ENCODE data around the gene AKNA. TPM values are rescaled to one million over a fixed set of nuclear protein-coding genes. Genes with fewer than 3 reads are reported as not detected.

The AKNA gene
- polyA plus RNA-seq, 4 donors = 11.0 to 18.6 (median 14.5) TPM

GRCh38 chr9:114416290-114416689, 28.5 kb upstream of the AKNA start:
- DNase-seq (ENCODE audit: low read depth in 4 of 4, low spot score in 2 of 4) = no peak

GRCh38 chr9:114414346-114414745, 26.6 kb upstream of the AKNA start:
- DNase-seq (ENCODE audit: low read depth in 4 of 4, low spot score in 2 of 4) = no peak

DNA sequence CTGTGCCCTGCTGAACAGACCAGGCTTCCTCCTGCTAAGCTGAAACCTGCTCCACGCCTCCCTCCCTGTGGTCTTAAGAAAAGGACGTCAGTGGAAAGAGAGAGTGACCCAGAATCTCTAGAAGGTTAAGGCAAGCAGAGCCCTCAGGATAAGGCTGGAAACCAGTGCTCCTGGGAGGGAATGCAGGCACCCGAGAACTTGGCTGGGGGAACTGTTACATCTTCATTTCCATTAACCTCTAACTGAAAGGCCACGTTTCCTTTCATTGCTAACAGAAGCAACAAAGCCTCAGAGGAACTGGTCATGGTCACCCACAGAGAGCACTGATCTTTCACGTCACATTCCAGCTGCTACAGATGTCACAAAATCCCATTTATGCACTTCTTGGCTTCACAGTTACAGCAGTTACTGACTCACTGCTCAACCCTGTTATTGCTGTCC, 26.1 kb upstream of the AKNA start:
- no peak for DNase-seq (ENCODE audit: low read depth in 4 of 4, low spot score in 2 of 4)

GRCh38 chr9:114412048-114412683, 24.4 kb upstream of the AKNA start:
- DNase-seq (ENCODE audit: low read depth in 4 of 4, low spot score in 2 of 4) = no peak

DNA sequence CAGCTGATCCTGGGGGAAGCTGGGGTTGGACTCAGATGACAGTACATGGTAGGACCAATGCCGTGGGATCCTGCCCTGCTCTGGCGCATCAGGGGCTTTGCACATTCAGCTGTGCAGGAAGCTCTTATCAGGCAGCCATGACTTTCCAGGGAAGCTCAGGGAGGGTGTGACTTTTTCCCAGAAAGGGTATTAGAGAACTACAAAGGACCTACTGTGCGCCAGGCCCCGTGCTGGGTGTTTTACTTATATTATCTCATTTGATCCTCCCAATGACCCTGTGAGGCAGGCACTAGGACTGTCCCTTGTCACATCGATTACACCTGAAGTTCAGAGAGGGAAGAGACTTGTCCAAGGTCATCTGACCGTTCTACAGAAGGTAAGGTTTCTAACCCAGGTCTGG, 23.7 kb upstream of the AKNA start:
- DNase-seq (ENCODE audit: low read depth in 4 of 4, low spot score in 2 of 4) = no peak

GRCh38 chr9:114410910-114411309, 23.1 kb upstream of the AKNA start:
- no peak for DNase-seq (ENCODE audit: low read depth in 4 of 4, low spot score in 2 of 4)

- DNase-seq (ENCODE audit: low read depth in 4 of 4, low spot score in 2 of 4) = no peak
These were observed 22.1 kb upstream of the AKNA start for GRCh38 chr9:114409842-114410241.

- no peak for DNase-seq (ENCODE audit: low read depth in 4 of 4, low spot score in 2 of 4)
These were observed 21.5 kb upstream of the AKNA start for GRCh38 chr9:114409103-114409780.

DNA sequence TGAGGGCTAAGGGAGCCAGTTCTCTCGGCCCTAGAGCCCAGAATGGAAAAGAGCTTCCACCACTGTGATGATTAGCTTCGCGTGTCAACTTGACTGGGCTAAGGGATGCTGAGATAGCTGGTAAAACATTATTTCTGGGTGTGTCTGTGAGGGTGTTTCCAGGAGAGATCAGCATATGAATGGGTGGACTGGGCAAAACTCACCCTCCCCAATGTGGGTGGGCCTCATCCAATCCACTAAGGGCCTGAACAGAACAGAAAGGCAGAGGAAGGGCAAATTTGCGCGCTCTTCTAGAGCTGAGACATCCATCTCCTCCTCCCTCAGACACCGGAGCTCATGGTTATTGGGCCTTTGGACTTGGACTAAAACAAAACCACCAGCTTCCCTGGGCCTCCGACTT, 20.9 kb upstream of the AKNA start:
- DNase-seq (ENCODE audit: low read depth in 4 of 4, low spot score in 2 of 4) = no peak

DNA sequence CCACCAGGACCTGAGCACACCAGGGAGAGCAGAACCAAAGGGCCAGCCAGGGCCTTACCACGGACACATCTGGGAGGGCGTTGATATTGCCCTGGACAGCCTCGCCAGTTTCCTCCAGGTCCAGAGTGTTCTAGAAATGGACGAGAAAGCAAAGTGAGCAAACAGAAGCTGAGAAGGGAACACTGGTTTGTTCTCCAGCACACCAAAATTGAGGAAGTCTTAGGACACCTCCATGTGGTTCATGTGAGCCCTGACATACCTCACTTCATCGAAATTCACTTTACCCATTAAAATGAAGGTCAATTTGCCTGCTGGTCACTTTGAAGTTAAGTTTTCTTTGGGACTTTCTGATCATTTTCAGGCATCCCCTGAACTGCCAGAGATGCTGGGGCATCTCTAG, 20.1 kb upstream of the AKNA start:
- no peak for DNase-seq (ENCODE audit: low read depth in 4 of 4, low spot score in 2 of 4)

GRCh38 chr9:114406441-114406840, 18.7 kb upstream of the AKNA start:
- no peak for DNase-seq (ENCODE audit: low read depth in 4 of 4, low spot score in 2 of 4)

DNA sequence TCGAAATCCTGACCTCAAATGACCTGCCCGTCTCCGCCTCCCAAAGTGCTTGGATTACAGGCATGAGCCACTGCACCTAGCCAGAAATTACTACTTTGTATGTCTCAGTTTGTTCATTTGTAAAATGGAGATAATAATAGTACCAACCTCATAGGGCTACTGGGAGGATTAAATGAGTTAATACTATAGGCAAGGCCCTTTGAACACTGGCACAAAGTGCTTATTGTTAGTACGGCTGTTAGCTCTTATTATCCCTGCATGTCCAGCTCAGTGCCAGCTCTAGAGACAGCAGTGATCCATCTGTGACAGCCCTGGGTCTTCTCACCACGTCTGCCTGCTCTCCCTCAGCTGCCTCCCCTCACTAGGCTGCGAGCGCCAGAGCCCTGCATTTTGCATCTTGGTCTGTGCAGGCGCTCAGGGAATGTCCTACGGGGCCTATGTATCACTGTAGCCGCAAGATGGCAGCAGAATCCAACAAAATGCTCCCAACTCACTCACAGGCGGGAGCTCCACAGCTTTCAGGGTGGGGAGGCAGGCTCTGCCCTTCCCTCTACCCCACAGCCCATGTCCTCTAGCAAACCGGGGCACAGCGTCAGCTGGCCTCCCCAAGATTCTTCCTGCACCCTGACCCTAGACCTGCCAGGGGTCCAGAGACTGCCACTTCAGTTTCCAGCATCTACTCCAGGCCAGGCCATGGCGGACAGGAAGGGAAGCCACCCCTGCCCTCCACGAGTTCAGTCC, 17.7 kb upstream of the AKNA start:
- peak in 2 of 4 donors; percentile 58 to 72 for DNase-seq (ENCODE audit: low read depth in 4 of 4, low spot score in 2 of 4)

DNA sequence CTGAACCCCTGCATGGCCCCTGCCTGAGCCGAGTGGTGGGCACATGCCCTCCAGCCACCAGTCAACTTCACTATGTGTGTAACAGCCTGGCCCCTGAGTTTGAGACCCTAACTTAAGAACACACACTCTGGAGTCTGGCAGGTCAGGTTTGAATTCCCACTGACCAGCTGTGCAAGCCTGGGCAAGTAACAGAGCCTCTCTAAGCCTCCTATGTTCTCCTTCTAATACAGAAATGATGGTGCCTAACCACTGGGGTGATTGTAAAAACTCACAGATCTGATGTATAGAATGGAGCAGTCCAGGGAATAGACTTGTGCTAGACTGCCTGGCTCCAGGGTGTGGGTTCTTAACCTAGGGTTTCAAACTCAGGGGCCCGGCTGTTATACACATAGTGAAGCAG, 16.7 kb upstream of the AKNA start:
- DNase-seq (ENCODE audit: low read depth in 4 of 4, low spot score in 2 of 4) = no peak

- DNase-seq (ENCODE audit: low read depth in 4 of 4, low spot score in 2 of 4) = no peak
These were observed 15.5 kb upstream of the AKNA start for GRCh38 chr9:114403153-114403756.

- no peak for DNase-seq (ENCODE audit: low read depth in 4 of 4, low spot score in 2 of 4)
These were observed 13.6 kb upstream of the AKNA start for GRCh38 chr9:114401344-114401743.

GRCh38 chr9:114400772-114401171, 13.0 kb upstream of the AKNA start:
- no peak for DNase-seq (ENCODE audit: low read depth in 4 of 4, low spot score in 2 of 4)

DNA sequence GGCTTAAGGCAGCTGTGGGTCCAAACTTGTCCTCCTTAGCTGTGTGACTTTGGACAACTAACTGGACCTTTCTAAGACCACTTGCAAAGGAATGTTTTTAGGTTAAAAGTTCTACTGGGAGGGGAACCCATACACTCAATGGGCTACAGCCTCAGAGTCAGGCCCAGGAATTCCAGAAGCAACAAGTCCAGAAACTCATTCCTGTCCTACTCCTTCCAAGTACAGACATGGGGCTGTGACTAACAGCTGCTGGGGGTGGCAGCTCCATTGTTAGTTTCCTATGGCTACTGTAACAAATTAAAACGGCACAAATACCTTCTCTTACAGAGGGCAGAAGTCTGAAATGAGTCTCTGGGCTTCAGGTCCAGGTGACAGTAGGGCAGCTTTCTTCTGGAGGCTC, 12.4 kb upstream of the AKNA start:
- no peak for DNase-seq (ENCODE audit: low read depth in 4 of 4, low spot score in 2 of 4)

DNA sequence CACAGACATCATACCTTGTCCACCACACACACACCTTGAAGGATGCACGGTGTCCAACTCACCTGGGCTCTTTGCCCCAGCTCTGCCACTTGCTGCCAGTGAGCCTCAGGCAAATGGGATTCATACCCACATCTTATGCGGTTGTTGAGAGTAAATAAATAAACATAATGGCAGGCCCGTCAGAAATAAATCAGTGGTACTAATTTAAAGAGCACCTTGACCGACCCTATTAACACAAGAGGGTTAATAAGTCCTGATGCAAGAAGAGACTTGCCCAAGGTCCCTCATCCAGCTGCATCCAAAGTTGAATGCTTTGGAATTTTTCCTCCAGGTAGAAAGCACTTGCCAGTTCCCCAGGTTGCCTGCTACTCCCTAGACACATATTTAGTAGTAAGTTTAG, 11.6 kb upstream of the AKNA start:
- no peak for DNase-seq (ENCODE audit: low read depth in 4 of 4, low spot score in 2 of 4)

DNA sequence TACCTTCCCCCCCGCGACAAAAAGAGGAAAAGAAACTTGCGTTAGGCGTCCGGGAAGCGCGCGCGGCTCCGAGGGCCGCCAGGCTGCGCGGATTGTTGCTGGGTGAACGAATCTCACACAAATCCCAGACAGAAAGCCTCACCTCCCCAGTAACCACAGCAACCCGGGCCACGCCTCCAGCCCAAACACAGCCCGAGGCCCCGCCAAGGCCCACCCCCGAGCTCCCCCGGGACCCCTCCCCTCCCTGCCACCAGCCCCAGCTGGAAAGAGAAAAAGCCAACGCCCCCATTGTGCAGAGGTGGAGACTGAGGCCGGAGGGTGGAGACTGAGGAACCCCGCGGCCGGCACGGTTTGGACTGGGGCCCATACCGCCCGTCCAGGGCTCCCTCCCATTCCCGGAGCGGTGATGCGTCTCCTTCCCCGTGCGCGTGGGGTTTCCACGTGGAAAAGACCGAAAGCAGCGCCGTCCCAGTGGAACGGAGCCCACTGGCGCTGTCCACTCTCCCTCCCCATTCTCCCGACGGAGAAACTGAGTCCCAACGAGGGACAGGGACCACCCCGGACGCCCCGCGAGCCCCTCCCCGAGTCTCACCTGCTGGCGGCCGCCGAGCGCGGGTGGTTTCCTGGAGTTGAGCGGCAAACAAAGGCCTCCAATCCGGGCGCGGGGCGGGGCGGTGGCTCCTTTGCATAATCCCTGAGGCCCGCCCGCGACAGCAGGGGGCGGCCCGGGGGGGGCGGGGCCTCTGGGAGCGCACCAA, 10.2 kb upstream of the AKNA start:
- peak in 2 of 4 donors; percentile 85 to 90 for DNase-seq (ENCODE audit: low read depth in 4 of 4, low spot score in 2 of 4)

- no peak for DNase-seq (ENCODE audit: low read depth in 4 of 4, low spot score in 2 of 4)
These were observed 9.6 kb upstream of the AKNA start for GRCh38 chr9:114397219-114397847.

Measured in left renal cortex interstitium (tissue), 4 donors.